AG04449 (cell line): ENCODE results near the gene RPL34.

Source experiments
- CTCF ChIA-PET: fragments of 350-600 bp; formaldehyde crosslinking; extraction: SDS; loops from one replicate; lab custom pipeline; 2021; ENCODE audit warnings: antibody characterized with exemption; lab: Yijun Ruan, JAX
- POLR2A ChIA-PET: fragments of 400-600, 350-600 bp; formaldehyde crosslinking; extraction: SDS; loops from one replicate; lab custom pipeline; 2020; ENCODE audit warnings: antibody characterized with exemption, inconsistent platforms; lab: Yijun Ruan, JAX
- DNase-seq: peaks from one replicate; pipeline ENCODE4 v3.0.0-alpha.2; 2010; ENCODE audit warnings: low read depth, low spot score
- H3K4me3 ChIP-seq: 2 replicates; pipeline ENCODE4 v1.5.1; 2011; ENCODE audit warnings: low read depth, mild to moderate bottlenecking, control low read depth, low read length
- TF ChIP-seq, protein P1 (sequence below): IDR thresholded peaks from one replicate; pipeline ENCODE4 v1.5.1; 2011; ENCODE audit warnings: mild to moderate bottlenecking, moderate library complexity, low read length, control low read depth, inconsistent platforms; ENCODE audit not compliant: insufficient read depth; ENCODE audit errors: missing control alignments

RPL34 gene

DNA sequence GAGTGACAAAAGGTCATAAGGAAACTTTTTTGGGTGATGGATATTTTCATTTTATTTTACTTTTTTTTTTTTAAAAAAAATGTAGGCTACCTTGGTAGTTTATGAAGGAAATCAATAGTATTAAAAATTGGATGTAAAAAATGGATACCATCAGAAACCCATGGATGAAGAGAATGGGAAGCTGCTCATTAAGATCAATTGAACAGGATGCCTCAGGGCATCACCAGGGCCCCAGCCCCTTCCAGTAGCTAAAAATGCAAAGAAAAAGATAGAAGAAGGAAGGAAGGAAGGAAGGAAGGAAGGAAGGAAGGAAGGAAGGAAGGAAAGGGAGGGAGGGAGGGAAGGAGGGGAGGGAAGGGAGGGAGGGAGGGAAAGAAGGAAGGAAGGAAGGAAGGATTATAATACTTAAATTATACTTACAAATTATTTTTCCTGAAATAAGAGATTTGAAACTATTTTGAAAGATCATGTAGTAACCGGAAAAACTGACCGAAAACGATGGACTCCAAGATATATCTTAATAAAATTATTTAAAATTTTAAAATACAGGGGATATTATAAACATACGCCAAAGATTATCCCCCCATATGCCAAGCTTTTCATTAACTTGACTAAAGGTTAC, 54.1 kb downstream of the RPL34 start:
- ChIA-PET CTCF (interaction anchor here (1.0 to 1.9 kb wide), 2 partner anchors 11 to 746 kb away, joined by 3 to 13 read pairs; no protein-coding TSS in a partner anchor), POLR2A (no interaction called here)
- TF ChIP-seq, protein P1, sequence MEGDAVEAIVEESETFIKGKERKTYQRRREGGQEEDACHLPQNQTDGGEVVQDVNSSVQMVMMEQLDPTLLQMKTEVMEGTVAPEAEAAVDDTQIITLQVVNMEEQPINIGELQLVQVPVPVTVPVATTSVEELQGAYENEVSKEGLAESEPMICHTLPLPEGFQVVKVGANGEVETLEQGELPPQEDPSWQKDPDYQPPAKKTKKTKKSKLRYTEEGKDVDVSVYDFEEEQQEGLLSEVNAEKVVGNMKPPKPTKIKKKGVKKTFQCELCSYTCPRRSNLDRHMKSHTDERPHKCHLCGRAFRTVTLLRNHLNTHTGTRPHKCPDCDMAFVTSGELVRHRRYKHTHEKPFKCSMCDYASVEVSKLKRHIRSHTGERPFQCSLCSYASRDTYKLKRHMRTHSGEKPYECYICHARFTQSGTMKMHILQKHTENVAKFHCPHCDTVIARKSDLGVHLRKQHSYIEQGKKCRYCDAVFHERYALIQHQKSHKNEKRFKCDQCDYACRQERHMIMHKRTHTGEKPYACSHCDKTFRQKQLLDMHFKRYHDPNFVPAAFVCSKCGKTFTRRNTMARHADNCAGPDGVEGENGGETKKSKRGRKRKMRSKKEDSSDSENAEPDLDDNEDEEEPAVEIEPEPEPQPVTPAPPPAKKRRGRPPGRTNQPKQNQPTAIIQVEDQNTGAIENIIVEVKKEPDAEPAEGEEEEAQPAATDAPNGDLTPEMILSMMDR: no peak
- no peak for DNase-seq
- no peak overlapping the region for H3K4me3 ChIP-seq
